Ovary (tissue), 3 donors: Measurements from ENCODE around the gene ADRA2C.

Experiments used
- CTCF ChIP-seq, 3 donors: fragments of 450-650 bp in 2 of 3; fragments of 200-600 bp in 1 of 3; IDR thresholded peaks; one replicate each; pipeline versions ENCODE4 v1.5.1 to v1.8.0; 2016 to 2022; ENCODE audit warnings: antibody characterized with exemption in 3 of 3, mild to moderate bottlenecking in 1 of 3
- POLR2A ChIP-seq: fragments of 450-650 bp; IDR thresholded peaks from one replicate; pipeline ENCODE4 v1.6.1; 2017; ENCODE audit warnings: antibody characterized with exemption, mild to moderate bottlenecking, moderate library complexity
- donor health status: DM: no; HTN: no; CAD: no.

DNA sequence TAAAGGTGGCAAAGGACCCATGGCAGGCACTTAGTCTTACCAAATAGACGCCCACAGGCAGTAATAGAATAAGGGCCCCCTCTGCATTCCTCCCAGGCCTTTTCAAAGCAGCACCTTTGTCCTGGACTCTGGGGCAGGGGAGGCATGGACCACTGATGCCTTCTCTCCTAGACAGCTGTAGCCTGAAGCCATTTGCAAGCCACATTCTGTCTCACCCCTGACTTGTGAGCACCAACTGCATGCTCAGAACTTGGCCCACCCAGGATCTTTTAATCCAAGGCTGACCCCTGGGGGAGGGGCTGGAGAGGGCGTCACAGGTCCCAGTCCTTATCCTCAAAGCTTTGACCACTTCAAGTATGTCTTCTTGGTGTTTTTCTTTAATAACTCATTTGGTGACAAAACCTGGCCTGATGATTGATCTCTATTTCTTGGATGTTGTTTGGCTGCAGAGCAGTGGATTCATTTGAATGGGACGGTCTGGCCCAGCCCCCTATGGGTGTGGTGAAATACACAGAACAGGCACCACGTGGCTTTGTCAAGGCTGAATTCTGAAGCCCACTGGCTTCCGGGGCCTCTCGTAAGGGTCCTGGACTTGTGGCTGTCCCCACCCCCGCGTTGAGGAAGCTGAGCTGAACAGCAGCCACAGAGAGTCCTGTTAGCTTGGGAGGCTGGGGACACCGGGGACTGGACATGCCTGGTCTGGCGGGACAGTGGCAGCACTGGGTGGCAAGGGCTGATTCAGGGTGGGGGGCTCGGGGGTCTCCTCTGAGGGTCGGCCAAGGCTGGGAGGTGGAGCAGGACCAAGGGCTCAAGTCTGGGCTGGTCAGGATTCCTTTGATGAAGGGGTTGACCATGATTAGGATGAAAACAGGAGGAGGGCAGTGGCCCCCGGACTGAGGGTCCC lies 36.6 kb downstream of the ADRA2C start:
- TF ChIP-seq POLR2A (no peak), CTCF (IDR thresholded peaks at IDR 0.05) (no peak)
